ENCODE data around the gene SLC38A1. TPM values are rescaled to one million over a fixed set of nuclear protein-coding genes. Genes with fewer than 3 reads are reported as not detected.
A peak's percentile ranks its signal among the peaks of the same experiment; 100 is the strongest.

The SLC38A1 gene
- total RNA-seq, 1 experiment from 2014 or later, result 118 TPM

- no peak for DNase-seq (ENCODE audit: low read depth)
These were observed 34.8 kb downstream of the SLC38A1 start for GRCh38 chr12:46234000-46234399.

- DNase-seq (ENCODE audit: low read depth), result no peak
These were observed 35.4 kb downstream of the SLC38A1 start for GRCh38 chr12:46233423-46233822.

DNA sequence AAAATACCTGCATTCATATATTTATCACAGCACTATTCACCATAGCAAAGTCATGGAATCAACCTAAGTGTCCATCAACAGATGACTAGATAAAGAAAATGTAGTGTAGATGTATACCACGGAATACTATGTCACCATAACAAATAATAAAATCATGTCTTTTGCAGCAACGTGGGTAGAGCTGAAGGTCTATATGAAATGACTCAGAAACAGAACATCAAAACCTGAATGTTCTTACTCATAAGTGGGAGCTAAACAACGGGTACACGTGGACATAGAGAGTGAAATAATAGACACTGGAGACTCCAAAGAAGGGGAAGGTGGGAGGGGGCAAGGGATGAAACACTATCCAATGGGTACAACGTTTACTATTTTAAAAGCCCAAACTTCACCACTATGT, 37.9 kb downstream of the SLC38A1 start:
- no peak for DNase-seq (ENCODE audit: low read depth)

DNA sequence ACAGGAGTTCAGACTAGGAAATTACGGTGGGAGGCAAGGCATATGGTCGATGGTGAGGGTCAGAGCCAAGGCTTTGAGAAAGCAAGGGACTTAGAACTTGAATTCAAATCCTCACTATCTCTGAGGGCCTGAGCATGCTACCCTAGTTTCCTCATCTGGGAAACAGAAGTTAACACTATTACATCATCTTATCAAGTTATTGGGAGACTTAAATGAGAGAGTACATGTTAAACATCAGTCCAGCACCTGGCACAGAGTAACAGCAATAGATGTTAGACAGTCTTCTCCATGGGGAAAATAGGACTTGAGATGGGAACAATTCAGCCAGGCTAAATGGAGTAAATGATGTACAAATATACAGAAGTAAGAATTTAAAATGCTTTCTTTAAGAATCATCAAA, 38.5 kb downstream of the SLC38A1 start:
- no peak for DNase-seq (ENCODE audit: low read depth)

GRCh38 chr12:46227616-46228015, 41.2 kb downstream of the SLC38A1 start:
- no peak for DNase-seq (ENCODE audit: low read depth)

GRCh38 chr12:46224386-46224785, 44.5 kb downstream of the SLC38A1 start:
- DNase-seq (ENCODE audit: low read depth), result peak; percentile 38

DNA sequence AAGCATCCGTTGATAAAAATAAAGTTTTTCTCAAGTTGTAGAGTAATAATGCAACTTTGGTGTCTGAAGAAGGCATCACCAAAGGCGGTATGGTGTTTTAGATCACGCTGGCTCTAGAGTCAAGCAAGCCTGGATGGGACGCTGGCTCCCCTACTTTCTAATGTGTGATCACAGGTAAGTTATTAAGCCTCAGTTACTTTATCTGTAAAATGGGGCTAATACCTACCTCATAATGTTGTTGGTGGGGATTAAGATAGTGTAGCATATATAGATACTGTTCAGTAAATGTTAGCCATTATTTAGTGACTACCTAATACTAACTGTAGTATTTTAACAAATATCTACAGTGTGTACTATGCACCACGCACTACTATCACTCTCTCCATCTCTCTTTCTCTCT, 45.8 kb downstream of the SLC38A1 start:
- DNase-seq (ENCODE audit: low read depth), result no peak

- no peak for DNase-seq (ENCODE audit: low read depth)
These were observed 46.2 kb downstream of the SLC38A1 start for GRCh38 chr12:46222636-46223035.

- peak; percentile 24 for DNase-seq (ENCODE audit: low read depth)
These were observed 47.4 kb downstream of the SLC38A1 start for GRCh38 chr12:46221255-46222128.

DNA sequence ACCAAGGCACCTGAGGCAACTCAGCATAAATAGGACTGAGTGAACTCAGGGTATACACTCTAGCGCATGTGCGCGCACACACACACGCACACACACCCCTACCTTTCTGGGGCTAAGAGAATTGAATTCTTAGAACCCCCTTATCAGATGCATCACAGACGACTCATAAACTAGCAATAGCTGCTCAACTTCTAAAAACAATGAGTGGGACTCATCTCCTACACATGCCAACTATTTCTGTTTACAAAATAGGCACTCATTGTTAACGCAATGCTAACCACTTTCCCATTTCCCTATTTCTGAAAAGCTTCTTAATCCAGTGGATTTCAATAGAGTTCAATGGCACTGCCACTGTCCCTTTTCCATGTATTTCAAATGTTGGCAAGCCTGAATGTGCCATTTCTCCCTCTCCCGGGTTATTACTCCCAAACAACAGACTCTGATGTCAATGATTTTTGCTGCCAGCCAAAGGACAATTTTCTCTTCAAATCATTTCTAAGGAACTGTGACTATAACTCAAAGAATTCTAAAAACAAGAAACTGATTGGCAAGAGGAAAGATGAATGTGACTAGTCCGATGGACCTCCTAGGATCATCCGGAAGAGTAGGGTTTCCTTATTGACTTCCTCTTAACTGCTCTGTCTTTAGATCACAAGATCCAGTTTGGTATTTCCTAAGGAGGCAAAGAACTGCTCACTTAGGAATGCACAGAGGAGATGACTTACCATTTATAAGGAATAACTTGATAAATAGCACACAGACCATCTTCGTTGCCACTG, 48.8 kb downstream of the SLC38A1 start:
- peak; percentile 86 for DNase-seq (ENCODE audit: low read depth)

GRCh38 chr12:46219132-46219876, 49.5 kb downstream of the SLC38A1 start:
- no peak for DNase-seq (ENCODE audit: low read depth)

- no peak for DNase-seq (ENCODE audit: low read depth)
These were observed 50.3 kb downstream of the SLC38A1 start for GRCh38 chr12:46218322-46219095.

DNA sequence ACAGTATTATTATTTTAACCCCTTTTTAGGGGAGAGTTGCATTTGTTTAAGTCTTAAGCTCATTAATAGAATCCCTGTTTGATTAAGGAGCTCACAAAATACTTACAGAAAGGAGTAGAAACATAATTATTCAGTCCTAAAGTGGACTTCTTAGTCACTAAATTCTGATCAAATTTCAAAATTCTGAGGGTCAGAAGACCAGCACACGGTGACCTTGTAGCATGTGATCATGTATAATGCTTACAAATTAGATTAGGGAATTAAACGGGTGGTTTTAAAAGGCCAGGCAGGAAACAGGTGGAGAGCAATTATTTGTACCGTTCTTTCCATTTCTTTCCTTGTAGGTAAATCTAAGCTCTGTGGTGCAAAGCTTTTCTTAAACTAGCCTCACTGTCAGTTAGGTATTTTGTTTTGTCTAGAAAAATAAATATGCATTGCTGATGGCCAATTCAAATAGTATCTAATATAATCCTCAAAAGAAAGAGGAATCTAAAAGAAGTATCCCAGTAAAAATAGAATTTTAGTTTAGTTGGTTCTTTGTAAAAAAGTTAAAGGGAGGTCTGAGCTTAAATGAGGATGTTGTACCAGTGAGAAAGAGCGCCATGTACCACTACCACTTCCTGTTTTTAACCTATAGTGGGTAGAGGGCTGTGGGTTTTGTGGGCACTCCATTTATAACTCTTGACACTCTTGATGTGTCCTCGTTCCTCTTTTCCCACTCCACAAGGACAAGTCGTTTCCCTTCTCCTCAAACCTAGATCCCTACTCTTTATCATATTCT, 51.1 kb downstream of the SLC38A1 start:
- DNase-seq (ENCODE audit: low read depth), result no peak

- DNase-seq (ENCODE audit: low read depth), result peak; percentile 5
These were observed 54.0 kb downstream of the SLC38A1 start for GRCh38 chr12:46214668-46215436.

- DNase-seq (ENCODE audit: low read depth), result peak; percentile 11
These were observed 56.5 kb downstream of the SLC38A1 start for GRCh38 chr12:46212108-46212982.

GRCh38 chr12:46210873-46211439, 57.9 kb downstream of the SLC38A1 start:
- DNase-seq (ENCODE audit: low read depth), result no peak

- peak; percentile 91 for DNase-seq (ENCODE audit: low read depth)
These were observed 58.6 kb downstream of the SLC38A1 start for GRCh38 chr12:46209914-46210872.

Data from LHCN-M2 (cell line).